Measurements from ENCODE around the gene ZFP57.

Gene ZFP57

DNA sequence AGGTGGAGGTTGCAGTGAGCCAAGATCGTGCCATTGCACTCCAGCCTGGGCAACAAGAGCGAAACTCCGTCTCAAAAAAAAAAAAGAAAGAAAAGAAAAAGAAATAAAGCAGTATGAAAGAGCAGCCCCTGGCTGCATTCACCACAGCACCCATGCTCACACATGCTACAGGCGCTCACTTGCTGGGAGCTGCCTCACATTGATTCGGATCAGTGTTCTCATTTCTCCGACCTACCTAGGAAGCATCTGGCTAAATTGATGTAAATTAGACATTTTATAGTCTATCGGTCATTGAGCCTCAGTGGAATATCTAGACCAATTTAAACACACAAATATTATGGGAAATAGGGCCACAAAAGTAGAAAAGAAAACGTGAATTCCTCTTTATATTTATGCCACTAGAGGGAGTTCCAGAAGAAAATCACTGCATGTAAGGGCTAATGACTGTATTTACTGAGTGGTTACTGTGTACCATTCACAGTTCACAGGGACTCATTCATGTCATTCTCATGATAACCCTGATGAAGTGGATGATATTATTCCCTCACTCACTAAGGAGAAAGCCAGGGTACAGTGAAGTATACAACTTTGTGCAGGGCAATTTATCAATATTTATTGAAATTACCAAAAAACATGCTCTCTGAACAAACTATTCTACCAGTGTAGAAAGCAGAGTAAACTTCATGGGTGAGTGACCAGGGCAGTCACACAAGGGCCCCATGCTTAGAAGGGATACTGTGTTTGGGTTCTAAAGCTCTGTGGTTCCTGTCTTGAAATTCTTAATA is 29.3 kb downstream of the ZFP57 start:
- FAIRE-seq, result no peak

DNA sequence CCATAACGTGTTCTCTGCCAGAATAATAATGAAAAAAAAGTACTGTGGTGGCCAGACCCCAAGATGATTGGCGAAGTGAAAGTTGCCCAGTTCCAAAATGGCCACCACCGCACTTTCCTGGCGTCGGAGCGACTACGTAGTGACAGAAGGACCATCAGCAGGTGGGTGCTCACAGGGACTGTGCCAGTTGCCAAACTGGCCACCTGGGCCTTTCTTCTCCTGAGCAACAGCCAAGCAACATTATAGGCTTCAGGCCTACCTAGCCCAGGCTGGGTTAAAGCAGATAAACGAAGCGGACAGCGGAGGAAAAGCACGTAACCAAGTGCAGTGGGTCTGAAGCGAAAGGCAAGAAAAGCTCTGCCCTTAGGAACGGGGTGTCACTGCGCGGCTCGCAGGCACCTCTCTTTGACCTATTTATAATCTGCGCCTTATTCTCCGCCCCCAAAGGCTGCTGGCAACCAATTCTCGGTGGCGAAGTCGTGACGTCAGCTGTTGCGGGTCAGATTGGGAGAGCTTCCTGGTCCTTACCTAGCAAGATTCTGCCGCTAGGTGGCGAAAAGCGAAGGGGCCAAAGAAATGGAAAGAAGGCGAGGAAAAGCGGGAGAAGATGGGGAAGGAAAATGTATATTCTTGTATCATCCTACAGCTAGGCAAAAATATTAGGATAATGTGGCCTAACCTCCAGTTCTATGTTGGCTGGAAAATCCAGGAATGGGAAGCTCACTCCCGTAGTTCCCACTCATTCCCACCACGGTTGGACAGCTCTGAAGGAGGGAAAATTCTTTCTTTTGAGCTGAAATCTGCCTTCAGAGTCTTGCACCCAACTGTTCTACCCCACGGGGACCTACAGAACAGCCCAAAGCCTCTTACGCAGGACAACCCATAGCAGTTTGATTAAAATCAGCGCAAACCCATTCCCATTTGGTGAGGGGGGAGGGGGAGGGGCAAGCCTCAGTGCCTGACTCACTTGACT is 31.0 kb downstream of the ZFP57 start:
- peak; percentile 96 for FAIRE-seq

DNA sequence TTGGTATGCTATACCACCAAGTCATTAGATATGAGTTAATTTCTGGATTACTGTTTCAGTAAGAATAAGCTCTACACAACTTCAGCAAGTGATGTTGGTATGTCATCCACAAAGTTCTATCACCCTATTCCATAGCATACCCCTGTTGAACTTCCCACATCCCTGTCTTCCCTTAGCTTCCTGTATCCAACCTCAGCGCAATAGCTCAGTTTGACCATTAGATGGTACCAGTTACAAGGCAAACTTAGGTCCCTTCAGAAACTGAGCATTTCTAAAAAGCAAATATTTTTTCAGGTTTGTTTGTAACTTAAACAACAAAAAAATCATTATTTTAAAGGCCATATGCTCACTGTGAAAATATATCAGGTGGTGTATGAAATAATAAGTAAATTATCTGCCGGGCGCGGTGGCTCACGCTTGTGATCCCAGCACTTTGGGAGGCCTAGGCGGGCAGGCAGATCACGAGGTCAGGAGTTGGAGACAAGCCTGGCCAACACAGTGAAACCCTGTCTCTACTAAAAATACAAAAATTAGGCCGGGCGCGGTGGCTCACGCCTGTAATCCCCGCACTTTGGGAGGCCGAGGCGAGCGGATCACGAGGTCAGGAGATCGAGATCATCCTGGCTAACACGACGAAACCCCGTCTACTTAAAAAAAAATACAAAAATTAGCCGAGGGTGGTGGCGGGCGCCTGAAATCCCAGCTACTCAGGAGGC is 32.9 kb downstream of the ZFP57 start:
- no peak for FAIRE-seq

DNA sequence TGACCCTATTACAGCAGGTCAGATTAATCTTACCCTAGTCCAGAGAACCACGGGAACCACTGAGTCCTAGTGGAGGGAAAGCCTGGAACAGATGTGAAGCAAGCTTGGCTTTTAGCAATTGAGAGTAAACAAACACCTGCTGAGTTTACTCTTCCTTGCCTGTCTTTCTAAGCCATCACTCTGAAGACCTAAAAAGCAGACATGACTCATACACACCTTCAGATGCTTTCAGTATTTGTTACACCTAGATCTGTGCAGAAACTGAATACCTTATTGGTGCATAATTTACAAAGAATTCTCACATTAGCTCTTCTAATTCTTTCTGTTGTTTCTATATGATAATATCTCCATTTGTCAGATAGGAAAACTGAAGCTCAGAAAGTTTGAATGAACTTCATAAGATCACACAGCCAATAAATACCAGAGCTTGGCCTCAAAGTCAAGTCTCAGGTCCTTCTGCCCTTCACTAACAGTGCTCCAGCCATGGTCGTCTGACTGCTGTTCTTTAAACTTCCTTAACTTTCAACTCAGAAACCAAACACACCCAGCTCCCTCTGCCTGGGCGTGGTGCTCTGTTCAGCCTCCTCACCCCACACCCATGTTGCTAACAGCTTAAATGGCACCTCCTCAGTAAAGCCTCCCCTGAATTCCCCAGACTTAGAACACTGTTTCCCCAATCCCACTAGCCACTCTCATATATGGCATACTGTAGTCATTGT is 39.4 kb downstream of the ZFP57 start:
- FAIRE-seq, result no peak

DNA sequence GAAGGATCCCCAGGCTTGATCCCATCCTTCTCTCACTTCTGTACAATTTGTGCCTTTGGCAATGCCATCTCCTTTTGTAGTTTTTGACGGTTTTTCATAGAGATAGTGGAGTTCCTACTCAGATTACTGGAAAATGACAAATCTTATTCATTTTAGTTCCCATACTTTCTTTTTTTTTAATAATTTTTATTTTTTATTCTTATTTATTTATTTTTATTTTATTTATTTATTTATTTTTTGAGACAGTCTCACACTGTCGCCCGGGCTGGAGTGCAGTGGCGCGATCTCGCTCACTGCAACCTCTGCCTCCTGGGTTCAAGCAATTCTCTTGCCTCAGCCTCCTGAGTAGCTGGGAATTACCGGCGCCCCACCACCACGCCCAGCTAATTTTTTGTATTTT is 43.7 kb downstream of the ZFP57 start:
- no peak for FAIRE-seq

DNA sequence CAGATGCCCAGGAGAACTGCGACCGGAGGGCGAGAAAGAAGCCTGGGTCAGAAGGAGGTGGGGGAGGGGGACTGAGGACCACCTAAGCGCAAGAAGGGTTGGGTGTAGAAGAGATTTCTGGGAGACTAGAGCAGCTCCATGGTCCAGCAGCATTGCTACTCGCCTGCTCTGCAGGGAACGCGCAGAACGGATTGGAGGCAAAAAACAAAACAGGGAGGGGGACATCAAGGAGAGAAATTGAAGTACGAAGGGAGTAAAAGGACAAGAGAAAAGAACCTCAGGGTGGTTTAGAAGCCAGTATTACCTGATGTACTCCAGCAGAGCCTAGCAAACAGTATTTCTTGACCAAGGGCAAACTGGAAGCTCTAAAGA is 47.4 kb downstream of the ZFP57 start:
- FAIRE-seq, result no peak

DNA sequence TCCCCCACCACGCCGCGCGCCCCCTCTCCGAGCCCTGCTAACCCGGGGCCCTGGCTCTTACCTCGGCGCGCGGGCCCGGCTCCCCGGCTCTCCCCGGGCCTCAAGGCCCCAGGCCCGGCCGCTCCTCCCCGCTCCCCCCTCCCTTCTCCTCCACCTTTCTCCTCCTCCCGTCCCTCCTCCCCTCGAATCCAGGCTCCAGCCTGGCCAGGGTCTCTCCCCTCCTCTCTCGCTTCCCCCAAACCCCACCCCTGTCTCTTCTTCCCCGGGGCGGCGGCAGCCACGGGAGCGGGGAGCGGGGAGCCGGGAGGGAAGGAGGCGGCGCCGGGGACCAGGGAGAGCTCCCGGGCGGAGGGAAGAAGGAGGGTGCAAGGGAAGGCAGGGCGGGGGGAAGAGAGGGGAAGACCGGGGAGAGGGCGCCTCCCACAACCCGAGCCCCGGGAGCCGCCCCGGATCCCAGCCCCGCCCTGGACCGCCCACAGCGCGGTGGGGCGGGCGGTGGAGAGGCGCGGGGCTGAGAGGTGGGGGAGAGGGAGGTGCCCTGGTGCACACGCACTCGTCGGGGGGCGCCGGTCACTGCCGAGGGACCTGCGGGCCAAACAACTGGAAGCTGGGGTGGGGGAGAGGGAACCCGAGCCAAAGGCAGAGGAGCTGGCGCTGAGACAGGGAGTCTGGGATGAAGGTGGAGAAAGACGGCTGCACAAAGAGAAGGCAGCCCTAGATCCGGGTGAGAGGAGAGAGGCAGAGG is 48.0 kb downstream of the ZFP57 start, which contains the start of gene GABBR1:
GABBR1 (minus strand) TSS at position 395 of the 745 bp plus-strand sequence. CDS start 798 bp downstream, outside the sequence.
- FAIRE-seq, result no peak

DNA sequence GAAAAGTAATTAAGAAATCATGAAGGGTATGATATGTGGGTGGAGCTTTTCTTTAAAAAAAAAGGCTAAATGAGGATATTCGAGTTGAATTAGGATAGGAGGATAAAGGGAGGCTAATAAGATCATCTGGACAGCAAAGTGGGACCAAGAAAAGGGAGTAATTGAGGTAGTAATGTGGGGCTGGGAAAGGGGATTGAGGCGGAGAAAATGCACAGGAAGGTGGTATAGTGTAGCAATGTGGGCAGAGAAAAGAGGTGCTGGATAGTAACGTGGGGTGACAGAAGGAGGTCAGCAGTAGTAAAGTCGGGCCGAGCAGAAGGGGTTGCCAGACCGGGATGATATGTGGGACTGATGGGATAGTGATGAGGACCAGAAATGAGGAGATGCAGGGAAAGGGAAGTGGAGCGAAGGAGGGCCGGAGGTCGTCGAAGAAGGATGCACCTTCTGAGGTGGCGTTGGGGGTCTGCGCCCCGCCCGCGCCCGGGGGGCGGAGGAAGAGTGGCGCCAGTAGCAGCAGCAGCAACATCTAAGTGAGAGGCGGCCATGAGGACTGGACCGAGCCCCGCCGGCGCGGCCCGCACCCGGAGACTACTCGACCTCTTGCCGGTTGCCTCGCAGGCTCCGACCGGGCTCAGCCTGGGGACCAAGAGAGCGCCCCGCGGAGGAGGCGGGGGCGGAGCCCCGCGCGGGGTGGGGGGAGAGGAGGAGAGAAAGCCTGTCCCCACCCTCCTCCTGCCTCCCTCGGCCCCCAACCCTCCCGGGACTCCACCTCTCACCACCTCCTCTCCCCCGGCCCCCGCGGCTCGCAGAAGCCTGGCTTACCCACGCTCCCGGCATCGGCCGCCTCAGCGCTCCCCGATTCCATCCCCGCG is 48.9 kb downstream of the ZFP57 start:
- FAIRE-seq, result no peak

DNA sequence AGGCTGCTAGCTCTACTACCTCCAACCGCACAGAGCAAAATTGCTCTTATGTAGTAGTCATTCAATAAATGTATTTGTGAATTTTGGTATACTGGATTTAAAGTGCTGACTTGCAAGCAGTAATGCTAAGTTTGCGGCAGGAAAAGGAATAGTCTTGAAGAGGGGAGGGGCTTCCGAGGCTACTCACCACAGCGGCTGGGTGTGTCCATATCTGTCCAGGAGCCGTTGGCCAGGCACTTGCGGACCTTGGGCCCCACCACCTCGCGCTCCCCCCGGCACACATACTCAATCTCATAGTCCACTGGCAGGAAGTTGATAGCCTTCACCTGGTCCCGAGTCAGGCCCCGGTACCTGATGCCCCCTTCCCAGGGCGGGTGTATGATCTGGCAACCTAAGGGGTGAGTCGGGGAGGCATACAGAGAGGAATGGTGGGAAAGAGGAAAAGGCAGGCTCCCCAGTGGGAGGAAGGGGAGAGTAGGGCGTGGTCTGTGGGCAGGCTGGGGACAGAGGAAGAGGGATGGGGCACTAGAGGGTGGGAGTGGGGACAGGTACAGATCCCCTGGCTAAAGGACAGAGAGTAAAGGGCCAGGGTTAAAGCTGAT is 49.6 kb downstream of the ZFP57 start:
- FAIRE-seq, result no peak

DNA sequence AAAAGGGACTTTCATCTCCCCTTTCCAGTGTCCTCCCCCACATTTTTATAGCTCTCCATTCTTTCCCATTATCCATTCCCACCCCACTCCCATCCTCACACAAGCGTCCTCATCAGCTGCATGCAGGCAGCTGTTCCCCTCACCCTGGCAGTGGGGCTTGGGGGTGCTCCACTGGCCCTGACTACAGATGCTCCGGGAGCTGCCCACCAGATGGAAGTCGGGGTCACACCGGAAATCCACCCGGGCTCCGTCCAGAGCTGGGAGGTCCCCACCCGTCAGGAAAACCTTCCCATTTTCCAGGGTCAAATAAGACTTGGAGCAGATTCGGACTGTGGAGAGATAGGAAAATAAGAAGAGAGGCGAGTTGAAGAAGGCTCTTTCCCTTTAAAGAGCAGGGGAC is 50.6 kb downstream of the ZFP57 start:
- FAIRE-seq, result no peak

DNA sequence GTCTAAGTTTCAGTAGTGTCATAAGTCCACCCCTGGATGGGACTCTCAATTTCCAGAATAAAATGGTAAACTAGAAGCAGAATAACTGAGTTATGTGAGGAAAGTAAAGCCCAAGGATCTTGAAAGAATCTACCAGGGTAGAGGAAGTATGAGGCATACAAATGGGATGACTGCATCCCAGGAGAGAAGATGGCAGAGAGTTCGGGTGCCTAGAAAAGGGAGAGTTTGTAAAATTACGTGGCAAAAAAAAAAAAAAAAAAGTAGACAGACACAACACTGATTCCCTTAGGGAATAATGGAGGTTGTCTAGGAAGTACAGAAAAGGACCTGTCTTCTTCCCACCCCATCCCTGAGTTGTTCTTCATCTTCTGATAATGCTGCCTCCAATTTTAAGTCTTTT is 51.4 kb downstream of the ZFP57 start:
- FAIRE-seq, result no peak

DNA sequence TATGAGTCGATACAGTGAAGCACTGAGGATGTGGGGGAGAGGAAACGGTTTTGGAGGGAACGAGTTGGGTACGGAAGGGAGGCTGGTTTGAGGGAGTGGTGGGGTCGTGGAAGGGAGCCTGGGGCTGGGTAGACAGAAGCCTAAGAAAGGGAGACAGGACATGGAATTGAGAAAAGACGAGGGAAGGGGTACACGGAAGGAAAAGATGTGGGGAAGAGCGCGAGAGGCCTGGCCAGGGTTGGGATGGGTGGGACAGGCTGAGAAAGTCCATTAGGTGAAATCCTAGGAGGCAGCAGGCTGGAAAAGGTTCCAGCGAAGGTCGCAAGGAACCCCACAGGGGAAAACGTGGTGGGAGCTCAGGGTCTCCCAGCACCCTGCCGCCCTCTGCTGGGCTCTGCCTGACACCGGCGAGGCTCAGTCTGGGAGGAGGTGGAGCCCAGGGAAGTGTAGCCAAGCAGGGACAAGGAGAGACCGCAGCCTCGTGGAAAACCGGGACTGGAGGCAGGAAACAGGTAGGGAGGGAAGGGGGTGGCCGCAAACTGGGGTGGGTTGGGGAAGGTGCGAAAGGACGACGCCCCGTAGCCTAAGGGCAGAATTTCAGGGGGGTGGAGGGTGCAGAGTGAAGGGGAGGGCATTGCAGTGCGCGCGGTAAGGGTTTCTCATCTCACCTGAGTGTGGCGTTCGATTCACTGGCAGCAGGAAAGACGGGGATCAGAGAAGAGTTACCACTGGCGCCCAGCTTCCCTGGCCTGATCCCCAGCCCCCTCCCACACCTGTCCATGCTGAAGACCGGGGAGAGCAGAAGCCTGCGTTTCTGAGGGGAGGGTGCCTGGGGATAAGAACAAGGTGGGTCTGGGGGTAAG is 52.3 kb downstream of the ZFP57 start:
- no peak for FAIRE-seq

DNA sequence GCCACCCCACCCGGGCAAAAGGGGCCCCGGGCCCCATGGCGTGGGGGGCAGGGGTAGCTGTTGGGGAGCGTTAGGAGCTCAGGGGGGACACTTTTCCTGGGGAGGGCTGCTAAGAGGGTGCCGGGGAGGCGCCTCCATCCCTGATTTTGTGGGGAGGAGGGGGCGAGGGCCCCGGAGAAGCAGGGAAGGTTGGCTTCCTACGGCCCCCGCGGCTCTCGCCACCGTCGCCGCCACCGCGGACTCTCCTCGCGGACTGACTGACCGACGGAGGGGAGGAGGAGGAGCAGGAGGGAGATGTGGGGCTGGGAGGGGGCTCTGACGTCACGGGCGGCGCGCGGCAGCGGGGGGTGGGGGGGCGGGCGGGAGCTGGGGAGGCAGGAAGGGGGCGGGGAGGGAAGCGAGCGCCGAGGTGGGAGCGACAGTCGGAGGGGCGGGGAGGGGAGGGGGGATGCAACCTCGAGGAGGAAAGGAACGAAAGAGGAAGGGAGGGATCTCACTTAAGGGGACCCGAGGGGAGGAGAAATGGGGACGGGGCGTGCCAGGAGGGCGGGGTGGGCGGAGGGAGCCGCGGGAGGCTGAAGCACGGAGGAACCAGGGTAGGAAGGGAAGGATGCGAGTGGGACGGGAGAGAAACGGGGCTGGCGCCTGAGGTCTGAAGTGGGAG is 53.1 kb downstream of the ZFP57 start:
- no peak for FAIRE-seq

DNA sequence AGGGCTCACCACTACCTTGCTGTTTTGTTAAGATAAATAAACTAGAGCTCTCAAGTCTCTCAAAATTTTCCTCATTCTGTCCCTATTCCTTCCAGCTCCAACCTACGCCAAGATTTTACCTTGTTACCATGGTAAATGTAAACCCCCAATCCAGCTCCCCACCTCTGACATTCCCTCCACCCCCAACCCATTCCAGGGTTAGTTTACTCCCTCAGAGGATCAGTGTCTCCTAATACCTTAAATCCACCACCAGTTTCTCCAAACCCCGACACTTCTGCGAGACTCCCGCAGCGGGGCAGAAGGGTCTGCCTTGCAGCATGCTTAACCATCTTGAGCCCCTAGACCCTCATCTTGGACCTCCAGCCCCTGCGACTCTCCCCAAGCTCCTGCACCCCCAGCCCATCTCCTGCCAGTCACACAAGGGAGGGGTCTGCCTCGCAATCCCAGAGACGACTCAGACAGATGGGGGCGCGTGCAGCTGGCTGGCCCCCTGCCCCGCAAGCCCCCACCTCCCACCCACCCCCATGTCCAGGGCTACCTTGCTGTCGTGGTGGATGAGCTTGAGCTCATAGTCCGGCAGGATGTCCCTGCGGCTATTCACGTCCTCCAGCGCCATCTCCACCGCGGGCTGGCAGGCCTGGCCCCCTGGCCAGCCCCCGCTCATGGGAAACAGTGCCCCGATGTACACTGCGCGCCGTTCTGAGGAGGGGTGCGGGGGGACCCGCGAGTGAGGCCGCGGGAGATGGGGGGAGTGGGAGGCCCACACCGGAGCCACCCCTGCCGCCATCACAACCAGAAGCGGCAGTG is 53.8 kb downstream of the ZFP57 start:
- no peak for FAIRE-seq

DNA sequence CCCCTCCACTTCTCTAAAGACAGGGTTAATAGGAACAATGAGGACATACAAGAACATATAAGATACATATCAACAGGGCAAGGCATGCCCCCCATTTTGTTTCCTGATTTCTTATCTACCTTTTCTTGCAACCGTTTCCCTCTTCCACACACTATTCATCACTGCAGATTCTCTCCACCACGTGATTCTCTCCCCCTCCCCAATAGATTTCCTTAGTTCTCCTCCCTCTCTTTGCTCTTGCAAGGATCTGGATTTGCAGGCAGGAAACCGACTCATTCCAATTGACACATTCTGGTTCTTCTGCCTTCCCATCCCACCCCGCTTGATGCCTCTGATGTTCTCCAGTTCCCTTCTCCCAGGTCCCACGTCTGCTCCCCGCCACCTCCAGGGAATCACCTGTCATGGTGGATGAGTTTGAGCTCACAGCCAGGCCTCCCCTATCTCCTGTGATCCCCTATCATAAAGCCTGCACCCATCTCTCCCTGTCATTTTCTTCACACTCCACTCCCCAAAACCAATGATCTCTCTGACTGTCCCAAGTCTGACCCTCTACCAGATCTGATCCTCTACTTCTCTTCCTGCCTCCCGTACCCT is 55.5 kb downstream of the ZFP57 start:
- no peak for FAIRE-seq

DNA sequence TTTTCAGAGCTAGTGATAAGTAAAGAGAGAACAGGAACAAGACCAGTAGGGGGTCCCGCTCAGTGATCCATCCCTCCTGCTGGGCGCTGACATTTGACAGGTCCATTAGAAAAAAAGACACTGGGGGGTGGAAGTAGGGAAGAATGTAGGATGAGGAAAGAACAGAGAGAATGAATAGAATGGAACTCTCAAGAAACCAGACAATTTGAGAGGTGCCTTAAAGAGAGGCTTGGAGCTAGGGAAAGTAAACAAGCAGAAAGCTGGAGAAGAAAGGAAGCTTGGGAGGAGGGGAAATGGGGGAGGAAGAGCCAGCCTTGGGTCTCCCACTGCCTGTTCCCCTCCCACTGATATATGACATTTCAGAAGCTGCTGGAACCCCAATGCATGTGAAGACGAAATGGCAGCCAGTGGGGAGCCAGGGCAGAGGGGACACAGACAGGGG is 56.4 kb downstream of the ZFP57 start:
- FAIRE-seq, result no peak

All from endometrium (tissue), 2 donors.